ENCODE results near the gene BRD3OS.

BRD3OS gene

GRCh38 chr9:134052941-134053340 lies 27.7 kb downstream of the BRD3OS start:
- no peak for ATAC-seq
- no peak for DNase-seq

GRCh38 chr9:134053401-134053871 lies 28.2 kb downstream of the BRD3OS start:
- no peak for DNase-seq
- no peak for ATAC-seq

- DNase-seq, result no peak
- ATAC-seq, result no peak
Measured at GRCh38 chr9:134053941-134054761, 28.9 kb downstream of the BRD3OS start.

GRCh38 chr9:134054891-134055811 lies 29.9 kb downstream of the BRD3OS start:
- DNase-seq, result no peak
- no peak for ATAC-seq

- ATAC-seq (no peak), DNase-seq (peak; percentile 1)
Measured at GRCh38 chr9:134055981-134056461, 30.7 kb downstream of the BRD3OS start.

DNA sequence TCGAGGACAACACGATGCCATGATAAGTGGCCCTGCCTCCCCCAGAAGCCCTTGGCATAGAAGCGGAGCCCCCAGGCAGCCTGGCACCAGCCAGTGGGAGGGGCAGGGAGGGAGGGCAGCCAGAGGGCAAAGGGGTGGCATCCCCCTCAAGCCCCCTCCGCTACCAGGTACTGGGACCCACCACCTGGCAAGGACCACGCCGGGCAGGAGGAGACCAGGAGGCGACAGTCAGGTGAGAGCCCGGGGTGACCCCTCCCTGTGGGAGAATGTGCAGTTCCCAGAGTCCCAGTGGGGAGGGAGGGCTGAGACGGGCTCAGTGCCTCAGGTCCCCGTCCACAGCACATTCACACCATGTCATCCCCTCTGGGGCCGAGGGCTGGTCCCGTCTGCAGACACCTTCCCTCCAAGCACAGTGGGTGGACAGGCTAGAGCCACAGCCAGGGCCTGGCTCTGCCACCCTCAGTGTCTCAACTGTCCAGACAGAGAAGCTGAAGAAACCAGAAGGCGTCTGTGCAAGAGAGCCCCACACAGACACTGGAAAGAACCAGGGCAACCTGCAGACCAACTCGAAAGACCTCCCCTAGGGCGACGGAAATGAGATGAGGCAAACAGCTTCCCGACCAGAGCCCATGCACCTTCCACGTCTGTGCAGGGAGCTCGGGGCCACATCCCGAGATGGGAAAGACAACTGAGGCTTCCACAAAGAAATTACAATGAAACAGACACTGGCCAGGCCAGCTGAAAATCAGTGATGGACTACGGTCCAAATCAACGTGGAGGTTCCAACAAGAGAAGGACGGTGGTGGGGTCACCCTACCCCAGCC lies 31.4 kb downstream of the BRD3OS start:
- ATAC-seq (no peak), DNase-seq (peak; percentile 1)

GRCh38 chr9:134057307-134057657 lies 32.0 kb downstream of the BRD3OS start:
- ATAC-seq (no peak), DNase-seq (no peak)

GRCh38 chr9:134057751-134058701 lies 32.7 kb downstream of the BRD3OS start:
- ATAC-seq (no peak), DNase-seq (no peak)

DNA sequence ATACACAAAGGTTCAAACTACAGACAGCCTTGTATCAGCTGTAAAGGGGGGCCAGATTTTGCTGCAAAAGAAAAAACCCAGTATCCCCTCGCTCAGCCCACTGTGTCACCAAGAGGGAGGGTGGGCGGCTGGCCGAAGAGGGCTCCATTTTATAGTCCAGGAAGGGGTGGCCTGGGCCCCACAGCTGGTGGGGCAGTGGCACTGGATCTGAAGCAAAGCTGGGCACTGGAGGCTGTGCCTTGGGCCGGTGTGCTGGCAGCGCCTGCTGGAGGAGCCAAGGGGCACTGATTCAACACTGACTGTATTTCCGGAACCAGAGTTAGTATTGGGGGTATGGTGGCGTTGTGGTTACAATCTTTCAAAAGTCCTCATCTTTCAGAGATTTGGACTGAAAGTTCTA lies 33.4 kb downstream of the BRD3OS start:
- DNase-seq (no peak), ATAC-seq (no peak)

GRCh38 chr9:134059188-134059641 lies 33.9 kb downstream of the BRD3OS start:
- ATAC-seq (no peak), DNase-seq (no peak)

GRCh38 chr9:134059661-134060395 lies 34.5 kb downstream of the BRD3OS start:
- ATAC-seq (peak; percentile 55), DNase-seq (peak; percentile 34)

DNA sequence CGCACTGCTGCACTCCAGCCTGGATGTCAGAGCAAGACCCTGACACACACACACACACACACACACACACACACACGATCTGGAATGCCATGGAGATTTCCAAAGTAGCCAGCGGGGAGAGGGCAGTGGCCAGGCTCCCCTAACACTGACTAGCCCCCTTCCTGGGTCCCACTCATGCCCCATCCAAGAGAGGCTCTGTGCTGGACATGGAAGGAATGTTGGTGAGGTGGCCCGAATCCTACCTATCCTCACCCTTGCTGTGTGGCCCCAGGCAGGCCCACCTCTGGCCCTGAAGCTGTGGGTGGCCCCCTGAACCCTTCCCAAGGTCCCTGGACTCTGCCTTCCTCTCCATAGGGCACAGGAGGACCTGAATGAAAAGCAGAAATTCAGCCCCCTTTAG lies 35.3 kb downstream of the BRD3OS start:
- DNase-seq (no peak), ATAC-seq (no peak)

- ATAC-seq (no peak), DNase-seq (no peak)
Measured at GRCh38 chr9:134061019-134061687, 35.9 kb downstream of the BRD3OS start.

GRCh38 chr9:134061688-134062371 lies 36.5 kb downstream of the BRD3OS start:
- DNase-seq (no peak), ATAC-seq (no peak)

- DNase-seq (no peak), ATAC-seq (no peak)
Measured at GRCh38 chr9:134062461-134063087, 37.3 kb downstream of the BRD3OS start.

GRCh38 chr9:134063088-134063570 lies 37.8 kb downstream of the BRD3OS start:
- ATAC-seq (no peak), DNase-seq (no peak)

DNA sequence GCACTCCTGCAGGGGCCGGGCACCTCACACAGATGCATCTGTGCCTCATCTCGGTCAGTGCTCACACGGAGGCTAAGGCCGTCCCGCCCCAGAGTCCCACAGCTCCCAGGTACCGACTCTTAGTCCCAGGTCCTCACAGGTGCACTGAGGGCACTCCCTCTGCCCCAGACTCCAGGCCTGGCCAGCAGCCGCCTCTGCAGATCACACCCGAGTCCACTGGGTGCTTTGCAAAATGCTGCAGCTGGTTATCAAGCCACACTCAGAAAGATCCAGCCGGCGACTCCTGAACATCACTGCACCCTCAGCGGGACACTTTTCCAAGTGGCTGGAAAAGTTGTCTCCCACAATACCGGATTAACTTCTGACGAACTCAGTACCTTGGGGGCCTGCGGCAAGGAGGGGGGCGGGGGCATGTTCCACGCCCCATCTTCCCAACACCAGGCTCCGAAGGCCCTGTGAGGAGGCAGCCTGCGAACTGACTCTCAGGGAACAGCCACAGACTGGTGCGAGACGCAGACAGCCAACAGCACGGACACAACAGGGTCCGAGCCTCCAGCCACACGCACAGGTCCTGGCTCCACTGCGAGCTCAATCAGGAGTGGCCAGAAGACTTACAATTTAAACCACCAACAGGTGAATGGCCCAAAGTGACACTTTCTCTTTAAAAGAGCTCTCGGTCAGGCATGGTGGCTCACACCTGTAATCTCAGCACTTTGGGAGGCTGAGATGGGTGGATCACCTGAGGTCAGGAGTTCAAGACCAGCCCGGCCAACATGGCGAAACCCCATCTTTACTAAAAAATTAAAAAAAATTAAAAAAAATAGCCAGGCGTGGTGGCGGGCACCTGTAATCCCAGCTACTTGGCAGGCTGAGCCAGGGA lies 38.5 kb downstream of the BRD3OS start:
- DNase-seq, result no peak
- no peak for ATAC-seq
